Bronchial epithelial cell (primary cell): ENCODE results near the gene GTF3C1. TPM values are rescaled to one million over a fixed set of nuclear protein-coding genes. Genes with fewer than 3 reads are reported as not detected.
"Not testable (repeated sequence)": the region's sequence is repeated elsewhere in the genome, so short reads cannot be mapped to it uniquely, and the experiment has no call there.

Source experiments
- DNase-seq: peaks from one replicate; pipeline ENCODE4 v3.0.0-alpha.2; 2010; ENCODE audit warnings: low read depth
- FAIRE-seq: peaks from 2 replicates; lab custom pipeline; 2011; peaks lifted over from hg19 to GRCh38; lab: Jason Lieb, UNC
- H3K27me3 ChIP-seq: 2 replicates; pipeline ENCODE4 v1.5.1; 2011; ENCODE audit warnings: low read length; ENCODE audit not compliant: control insufficient read depth, insufficient read depth
- H3K36me3 ChIP-seq: 2 replicates; pipeline ENCODE4 v1.5.1; 2011; ENCODE audit warnings: low read length; ENCODE audit not compliant: control insufficient read depth, insufficient read depth
- H3K4me3 ChIP-seq: 2 replicates; pipeline ENCODE4 v1.5.1; 2011; ENCODE audit warnings: mild to moderate bottlenecking, low read depth, low read length, control low read depth
- total RNA-seq: library from RNA; depleted of rRNA; stranded (reverse); fragments of >200 nt; gene quantifications from 2 replicates; pipeline ENCODE4 v1.2.1, GENCODE V29; 2014
- TF ChIP-seq, protein P1 (sequence below): IDR thresholded peaks from 2 replicates; pipeline ENCODE4 v1.5.1; 2011; ENCODE audit warnings: mild to moderate bottlenecking, moderate library complexity, low read length, control low read depth, inconsistent platforms; ENCODE audit not compliant: insufficient read depth, severe bottlenecking

GTF3C1 gene
- total RNA-seq, 1 donor from 2014 or later: 40.8 TPM

DNA sequence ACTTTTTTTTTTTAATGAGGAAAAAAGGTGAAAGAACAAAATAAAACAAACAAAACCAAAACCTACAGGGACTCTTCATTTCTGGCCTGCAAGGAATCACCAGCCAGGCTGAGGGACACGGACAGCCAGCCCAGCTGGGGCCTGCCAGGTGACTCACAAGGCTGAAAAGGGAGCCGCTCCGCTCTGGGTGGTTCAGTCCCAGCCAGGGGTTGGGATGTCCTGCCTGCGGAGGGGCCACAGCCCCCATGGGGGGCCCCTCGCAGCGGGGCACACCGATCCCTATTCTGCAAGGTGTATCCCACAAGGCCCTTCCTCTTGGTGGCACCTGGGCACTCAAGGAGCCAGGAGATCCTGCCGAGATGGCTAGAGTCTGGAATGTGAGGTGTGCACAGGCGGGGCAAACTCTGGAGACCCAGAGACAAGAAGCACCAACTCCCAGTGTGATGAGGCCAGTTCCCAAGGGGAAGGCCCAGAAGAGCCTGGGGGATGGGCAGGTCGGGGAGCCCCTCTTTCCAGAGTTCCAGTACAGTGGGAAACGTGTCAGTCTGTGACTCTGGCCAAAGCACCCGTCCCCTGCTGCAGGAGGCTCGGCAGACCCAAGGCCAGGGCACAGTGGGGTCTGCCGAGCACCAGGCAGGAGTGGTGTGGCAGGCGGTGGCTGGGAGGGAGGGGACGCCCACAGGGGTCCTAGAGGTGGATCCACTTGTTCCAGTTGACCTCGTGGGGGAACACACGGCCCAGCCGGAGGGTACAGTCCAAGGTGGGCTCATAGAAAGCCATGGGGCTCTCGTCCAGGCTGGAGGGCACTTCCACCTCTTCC is 88.8 kb downstream of the GTF3C1 start:
- H3K36me3 ChIP-seq: peaks cover 8% of the 10 kb centered on the region
- H3K27me3 ChIP-seq: no peaks in the 10 kb centered on the region
- FAIRE-seq: no peak
- H3K4me3 ChIP-seq: no peak overlapping the region
- TF ChIP-seq, protein P1, sequence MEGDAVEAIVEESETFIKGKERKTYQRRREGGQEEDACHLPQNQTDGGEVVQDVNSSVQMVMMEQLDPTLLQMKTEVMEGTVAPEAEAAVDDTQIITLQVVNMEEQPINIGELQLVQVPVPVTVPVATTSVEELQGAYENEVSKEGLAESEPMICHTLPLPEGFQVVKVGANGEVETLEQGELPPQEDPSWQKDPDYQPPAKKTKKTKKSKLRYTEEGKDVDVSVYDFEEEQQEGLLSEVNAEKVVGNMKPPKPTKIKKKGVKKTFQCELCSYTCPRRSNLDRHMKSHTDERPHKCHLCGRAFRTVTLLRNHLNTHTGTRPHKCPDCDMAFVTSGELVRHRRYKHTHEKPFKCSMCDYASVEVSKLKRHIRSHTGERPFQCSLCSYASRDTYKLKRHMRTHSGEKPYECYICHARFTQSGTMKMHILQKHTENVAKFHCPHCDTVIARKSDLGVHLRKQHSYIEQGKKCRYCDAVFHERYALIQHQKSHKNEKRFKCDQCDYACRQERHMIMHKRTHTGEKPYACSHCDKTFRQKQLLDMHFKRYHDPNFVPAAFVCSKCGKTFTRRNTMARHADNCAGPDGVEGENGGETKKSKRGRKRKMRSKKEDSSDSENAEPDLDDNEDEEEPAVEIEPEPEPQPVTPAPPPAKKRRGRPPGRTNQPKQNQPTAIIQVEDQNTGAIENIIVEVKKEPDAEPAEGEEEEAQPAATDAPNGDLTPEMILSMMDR: no peak
- DNase-seq: peak; percentile 46

DNA sequence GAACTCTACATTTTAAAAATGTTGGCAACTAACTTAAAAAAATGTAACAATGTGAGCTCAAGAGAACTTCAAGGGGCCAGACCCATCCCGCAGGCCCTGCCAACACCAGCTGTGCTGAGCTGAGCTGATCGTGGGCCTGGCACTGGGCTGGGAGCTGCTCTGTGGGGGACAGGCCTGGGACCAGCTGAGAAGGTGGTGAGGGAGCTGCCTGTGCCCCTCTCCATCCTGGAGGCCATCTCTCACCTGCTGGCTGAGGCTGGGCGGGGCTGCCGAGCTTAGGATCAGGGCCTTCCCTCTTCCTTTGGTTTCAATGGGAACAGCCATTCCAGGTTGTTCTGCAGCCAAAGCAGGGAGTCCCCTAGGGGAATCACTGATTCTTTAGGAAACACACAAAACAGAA is 89.5 kb downstream of the GTF3C1 start:
- TF ChIP-seq, protein P1: no peak
- Histone ChIP-seq H3K36me3 (peaks cover 8% of the 10 kb centered on the region), H3K27me3 (no peaks in the 10 kb centered on the region), H3K4me3 (no peak overlapping the region)
- DNase-seq: no peak
- FAIRE-seq: no peak

DNA sequence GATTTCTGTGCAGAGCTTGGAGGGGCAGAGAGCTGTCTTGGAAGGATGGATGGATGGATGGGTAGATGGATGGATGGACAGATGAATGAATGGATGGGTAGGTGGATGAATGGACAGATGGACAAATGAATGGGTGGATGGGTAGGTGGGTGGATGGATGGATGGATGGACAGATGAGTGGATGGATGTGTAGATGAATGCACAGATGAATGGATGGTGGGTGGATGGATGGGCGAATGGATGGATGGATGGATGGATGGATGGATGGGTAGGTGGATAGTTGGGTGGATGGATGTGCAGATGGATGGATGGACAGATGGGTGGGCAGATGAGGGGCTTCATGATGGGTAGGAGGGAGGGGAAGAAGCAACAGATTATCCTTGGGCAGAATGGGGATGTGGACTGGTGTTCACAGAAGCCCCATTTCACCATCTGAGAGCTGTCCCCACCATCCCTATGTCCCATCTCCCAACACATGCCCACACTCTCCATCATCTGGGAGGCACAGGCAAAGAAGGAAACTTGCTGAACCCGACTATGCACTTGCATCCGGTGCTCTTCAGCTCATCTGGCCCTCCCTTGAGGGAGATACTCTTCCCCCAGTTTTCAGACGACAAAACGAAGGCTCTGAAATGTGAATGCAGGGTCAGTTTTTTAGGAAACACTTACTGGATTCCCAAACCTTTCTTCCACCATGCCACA is 90.6 kb downstream of the GTF3C1 start:
- FAIRE-seq: peak; percentile 7
- H3K36me3 ChIP-seq: peaks cover 4% of the 10 kb centered on the region
- TF ChIP-seq, protein P1: no peak
- H3K4me3 ChIP-seq: no peak overlapping the region
- no peaks in the 10 kb centered on the region for H3K27me3 ChIP-seq
- no peak for DNase-seq

DNA sequence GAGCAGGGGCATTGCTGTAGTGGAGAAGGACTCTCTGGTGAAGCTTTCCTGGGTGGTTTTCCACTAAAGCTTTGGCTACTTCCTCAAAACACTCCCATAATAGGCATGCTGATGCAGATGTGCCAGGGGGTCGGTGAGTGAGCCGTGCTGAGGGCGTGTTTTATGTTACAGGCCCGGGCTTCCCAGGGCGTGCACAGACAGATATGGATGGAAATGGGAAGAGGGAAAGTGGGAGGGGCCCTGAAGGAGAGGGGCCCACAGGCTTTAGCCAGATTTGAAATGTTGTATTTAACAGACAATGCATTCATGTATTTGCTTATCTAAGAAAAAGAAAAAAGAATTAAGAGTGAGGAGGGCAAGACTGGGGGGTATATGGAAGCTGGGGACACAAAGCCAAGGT is 91.5 kb downstream of the GTF3C1 start:
- TF ChIP-seq, protein P1: no peak
- peak; percentile 90 for DNase-seq
- Histone ChIP-seq H3K36me3 (peaks cover 4% of the 10 kb centered on the region), H3K4me3 (no peak overlapping the region), H3K27me3 (no peaks in the 10 kb centered on the region)
- FAIRE-seq: no peak

DNA sequence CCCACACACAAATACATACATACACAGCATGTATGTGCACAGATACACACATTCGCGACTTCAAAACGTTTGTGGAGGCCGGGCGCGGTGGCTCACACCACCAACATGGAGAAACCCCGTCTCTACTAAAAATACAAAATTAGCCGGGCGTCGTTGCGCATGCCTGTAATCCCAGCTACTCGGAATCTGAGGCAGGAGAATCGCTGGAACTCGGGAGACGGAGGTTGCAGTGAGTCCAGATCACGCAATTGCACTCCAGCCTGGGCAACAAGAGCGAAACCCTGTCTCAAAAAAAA is 92.2 kb downstream of the GTF3C1 start:
- H3K4me3 ChIP-seq, DNase-seq, H3K27me3 ChIP-seq, H3K36me3 ChIP-seq, FAIRE-seq: not testable (repeated sequence)

DNA sequence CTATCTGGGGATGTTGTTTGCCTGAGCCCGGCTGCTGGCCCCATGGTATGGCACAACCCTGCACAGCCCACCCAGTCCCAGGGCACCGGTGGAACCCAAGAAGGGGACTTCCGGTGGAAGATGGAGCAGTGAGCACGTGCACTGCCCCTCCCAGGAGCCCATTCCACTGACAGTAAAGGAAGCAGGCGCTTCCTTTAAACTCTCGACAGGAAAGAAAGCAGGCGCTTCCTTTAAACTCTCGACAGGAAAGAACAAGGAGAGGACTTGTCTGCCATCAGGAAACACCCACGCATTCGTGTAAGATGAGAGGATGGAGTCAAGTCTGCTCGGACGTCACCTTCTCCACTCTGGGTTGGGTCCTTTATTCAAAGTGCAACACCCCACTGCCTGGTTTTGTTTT is 94.0 kb downstream of the GTF3C1 start:
- Histone ChIP-seq H3K36me3 (no peaks in the 10 kb centered on the region), H3K4me3 (no peak overlapping the region), H3K27me3 (no peaks in the 10 kb centered on the region)
- no peak for FAIRE-seq
- peak; percentile 83 for DNase-seq
- TF ChIP-seq, protein P1: no peak
